Measurements from ENCODE around the gene ZSWIM6. TPM values are rescaled to one million over a fixed set of nuclear protein-coding genes. Genes with fewer than 3 reads are reported as not detected.

ZSWIM6 gene
- total RNA-seq, 2 experiments from 2014 or later, result 4.5 to 5.7 TPM

- Mint-ChIP-seq H3K4me1 (peaks cover 16% of the 10 kb centered on the region), H3K27me3 (no peaks in the 10 kb centered on the region), H3K36me3 (ENCODE audit: low read depth) (peaks cover 15% of the 10 kb centered on the region), H3K27ac (no peak overlapping the region), H3K9me3 (ENCODE audit: low read depth) (no peaks in the 10 kb centered on the region), H3K4me3 (no peak overlapping the region)
- ATAC-seq, result no peak
- ChIA-PET POLR2A (no interaction called here), CTCF (interaction anchor here (1.2 kb wide), 1 partner anchor 14 kb away, joined by 4 read pairs; no protein-coding TSS in a partner anchor)
- intact Hi-C loops (cut with DNase I, micrococcal nuclease), result no loop called here
- DNase-seq, result no peak
These were observed 142.7 kb downstream of the ZSWIM6 start for GRCh38 chr5:61474746-61475145.

GRCh38 chr5:61477788-61478187 is 145.7 kb downstream of the ZSWIM6 start:
- no peaks in the 10 kb centered on the region for H3K9me3 Mint-ChIP-seq (ENCODE audit: low read depth)
- ChIA-PET POLR2A (no interaction called here), CTCF (no interaction called here)
- DNase-seq (no peak), ATAC-seq (no peak)
- H3K4me3 Mint-ChIP-seq, result no peak overlapping the region
- H3K4me1 Mint-ChIP-seq, result no peaks in the 10 kb centered on the region
- intact Hi-C loops (cut with DNase I, micrococcal nuclease), result no loop called here
- H3K27ac Mint-ChIP-seq, result no peak overlapping the region
- H3K27me3 Mint-ChIP-seq, result no peaks in the 10 kb centered on the region
- peaks cover 12% of the 10 kb centered on the region for H3K36me3 Mint-ChIP-seq (ENCODE audit: low read depth)

- H3K27me3 Mint-ChIP-seq, result no peaks in the 10 kb centered on the region
- H3K4me1 Mint-ChIP-seq, result no peaks in the 10 kb centered on the region
- ChIA-PET POLR2A (no interaction called here), CTCF (no interaction called here)
- H3K4me3 Mint-ChIP-seq, result no peak overlapping the region
- peaks cover 6% of the 10 kb centered on the region for H3K36me3 Mint-ChIP-seq (ENCODE audit: low read depth)
- no peaks in the 10 kb centered on the region for H3K9me3 Mint-ChIP-seq (ENCODE audit: low read depth)
- DNase-seq, result no peak
- H3K27ac Mint-ChIP-seq, result no peak overlapping the region
- no peak for ATAC-seq
- intact Hi-C loops (cut with DNase I, micrococcal nuclease), result no loop called here
These were observed 148.0 kb downstream of the ZSWIM6 start for GRCh38 chr5:61479850-61480614.

- H3K36me3 Mint-ChIP-seq (ENCODE audit: low read depth), result peaks cover 5% of the 10 kb centered on the region
- no peak overlapping the region for H3K4me3 Mint-ChIP-seq
- no peak for ATAC-seq
- POLR2A ChIA-PET, result no interaction called here
- intact Hi-C loops (cut with DNase I, micrococcal nuclease), result no loop called here
- no peaks in the 10 kb centered on the region for H3K4me1 Mint-ChIP-seq
- H3K27me3 Mint-ChIP-seq, result no peaks in the 10 kb centered on the region
- no peak overlapping the region for H3K27ac Mint-ChIP-seq
- H3K9me3 Mint-ChIP-seq (ENCODE audit: low read depth), result peaks cover under 1% of the 10 kb centered on the region
- no peak for DNase-seq
- CTCF ChIA-PET, result no interaction called here
These were observed 150.9 kb downstream of the ZSWIM6 start for GRCh38 chr5:61482980-61483379.

GRCh38 chr5:61486476-61486875 is 154.4 kb downstream of the ZSWIM6 start:
- H3K36me3 Mint-ChIP-seq (ENCODE audit: low read depth), result peaks cover 8% of the 10 kb centered on the region
- no peak overlapping the region for H3K27ac Mint-ChIP-seq
- no peaks in the 10 kb centered on the region for H3K27me3 Mint-ChIP-seq
- no peaks in the 10 kb centered on the region for H3K4me1 Mint-ChIP-seq
- ATAC-seq (no peak), DNase-seq (no peak)
- peaks cover 8% of the 10 kb centered on the region for H3K9me3 Mint-ChIP-seq (ENCODE audit: low read depth)
- POLR2A ChIA-PET, result no interaction called here
- no peak overlapping the region for H3K4me3 Mint-ChIP-seq
- CTCF ChIA-PET, result no interaction called here
- intact Hi-C loops (cut with DNase I, micrococcal nuclease), result no loop called here

- intact Hi-C loops (cut with DNase I, micrococcal nuclease), result no loop called here
- ATAC-seq, result no peak
- POLR2A ChIA-PET, result no interaction called here
- CTCF ChIA-PET, result no interaction called here
- Mint-ChIP-seq H3K27ac (no peak overlapping the region), H3K4me1 (no peaks in the 10 kb centered on the region), H3K9me3 (ENCODE audit: low read depth) (peaks cover 8% of the 10 kb centered on the region), H3K27me3 (no peaks in the 10 kb centered on the region), H3K36me3 (ENCODE audit: low read depth) (peaks cover 12% of the 10 kb centered on the region), H3K4me3 (no peak overlapping the region)
- DNase-seq, result no peak
These were observed 157.5 kb downstream of the ZSWIM6 start for GRCh38 chr5:61489574-61489973.

GRCh38 chr5:61491861-61492260 is 159.8 kb downstream of the ZSWIM6 start:
- Mint-ChIP-seq H3K9me3 (ENCODE audit: low read depth) (peaks cover 8% of the 10 kb centered on the region), H3K36me3 (ENCODE audit: low read depth) (peaks cover 20% of the 10 kb centered on the region), H3K27ac (no peak overlapping the region), H3K27me3 (no peaks in the 10 kb centered on the region), H3K4me1 (no peaks in the 10 kb centered on the region), H3K4me3 (no peak overlapping the region)
- intact Hi-C loops (cut with DNase I, micrococcal nuclease), result no loop called here
- POLR2A ChIA-PET, result no interaction called here
- CTCF ChIA-PET, result no interaction called here
- ATAC-seq (no peak), DNase-seq (no peak)

GRCh38 chr5:61493973-61494372 is 161.9 kb downstream of the ZSWIM6 start:
- ChIA-PET CTCF (no interaction called here), POLR2A (no interaction called here)
- Mint-ChIP-seq H3K27me3 (no peaks in the 10 kb centered on the region), H3K4me1 (no peaks in the 10 kb centered on the region), H3K4me3 (no peak overlapping the region), H3K9me3 (ENCODE audit: low read depth) (no peaks in the 10 kb centered on the region), H3K36me3 (ENCODE audit: low read depth) (peaks cover 15% of the 10 kb centered on the region), H3K27ac (no peak overlapping the region)
- ATAC-seq (no peak), DNase-seq (no peak)
- intact Hi-C loops (cut with DNase I, micrococcal nuclease), result no loop called here

- Mint-ChIP-seq H3K27ac (no peak overlapping the region), H3K4me1 (no peaks in the 10 kb centered on the region), H3K36me3 (ENCODE audit: low read depth) (peaks cover 16% of the 10 kb centered on the region), H3K4me3 (no peak overlapping the region), H3K9me3 (ENCODE audit: low read depth) (no peaks in the 10 kb centered on the region), H3K27me3 (no peaks in the 10 kb centered on the region)
- CTCF ChIA-PET, result no interaction called here
- no peak for ATAC-seq
- intact Hi-C loops (cut with DNase I, micrococcal nuclease), result no loop called here
- POLR2A ChIA-PET, result no interaction called here
- DNase-seq, result no peak
These were observed 164.4 kb downstream of the ZSWIM6 start for GRCh38 chr5:61496446-61496845.

GRCh38 chr5:61496860-61497259 is 164.8 kb downstream of the ZSWIM6 start:
- H3K4me1 Mint-ChIP-seq, result no peaks in the 10 kb centered on the region
- H3K27me3 Mint-ChIP-seq, result no peaks in the 10 kb centered on the region
- ChIA-PET CTCF (no interaction called here), POLR2A (no interaction called here)
- no peak for DNase-seq
- no peak overlapping the region for H3K27ac Mint-ChIP-seq
- no peak for ATAC-seq
- H3K9me3 Mint-ChIP-seq (ENCODE audit: low read depth), result no peaks in the 10 kb centered on the region
- intact Hi-C loops (cut with DNase I, micrococcal nuclease), result no loop called here
- H3K4me3 Mint-ChIP-seq, result no peak overlapping the region
- H3K36me3 Mint-ChIP-seq (ENCODE audit: low read depth), result peaks cover 16% of the 10 kb centered on the region

GRCh38 chr5:61498121-61498520 is 166.1 kb downstream of the ZSWIM6 start:
- no peaks in the 10 kb centered on the region for H3K27me3 Mint-ChIP-seq
- H3K9me3 Mint-ChIP-seq (ENCODE audit: low read depth), result no peaks in the 10 kb centered on the region
- ChIA-PET POLR2A (no interaction called here), CTCF (no interaction called here)
- peaks cover 15% of the 10 kb centered on the region for H3K36me3 Mint-ChIP-seq (ENCODE audit: low read depth)
- ATAC-seq (no peak), DNase-seq (no peak)
- H3K4me3 Mint-ChIP-seq, result no peak overlapping the region
- intact Hi-C loops (cut with DNase I, micrococcal nuclease), result no loop called here
- H3K27ac Mint-ChIP-seq, result no peak overlapping the region
- no peaks in the 10 kb centered on the region for H3K4me1 Mint-ChIP-seq

- POLR2A ChIA-PET, result no interaction called here
These were observed 169.9 kb downstream of the ZSWIM6 start for GRCh38 chr5:61501971-61502370.

More at GRCh38 chr5:61501971-61502370, 169.9 kb downstream of the ZSWIM6 start:
- ATAC-seq (no peak), DNase-seq (no peak)
- H3K4me1 Mint-ChIP-seq, result no peaks in the 10 kb centered on the region
- no peaks in the 10 kb centered on the region for H3K27me3 Mint-ChIP-seq
- H3K27ac Mint-ChIP-seq, result no peak overlapping the region
- intact Hi-C loops (cut with DNase I, micrococcal nuclease), result no loop called here
- peaks cover 2% of the 10 kb centered on the region for H3K36me3 Mint-ChIP-seq (ENCODE audit: low read depth)
- H3K9me3 Mint-ChIP-seq (ENCODE audit: low read depth), result no peaks in the 10 kb centered on the region
- H3K4me3 Mint-ChIP-seq, result no peak overlapping the region
- CTCF ChIA-PET, result interaction anchor here (0.6 to 0.8 kb wide), 2 partner anchors 9 to 606 kb away, joined by 3 read pairs; no protein-coding TSS in a partner anchor

Measured in activated CD4-positive, alpha-beta T cell treated with anti-CD3 and anti-CD28 coated beads for 36 hours (primary cell).